Stimulated activated CD8-positive, alpha-beta memory T cell treated with anti-CD3 and anti-CD28 coated beads, Interleukin-4, amount 100 ng/mL, for 1 hour (primary cell): Measurements from ENCODE around the gene MTMR4.
A peak's percentile ranks its signal among the peaks of the same experiment; 100 is the strongest.
"Not testable (repeated sequence)": the region's sequence is repeated elsewhere in the genome, so short reads cannot be mapped to it uniquely, and the experiment has no call there.

Experiments used
- DNase-seq, 2 donors: peaks; one replicate each; pipeline ENCODE4 v3.0.0-alpha.2; 2020; ENCODE audit warnings: low read depth in 2 of 2, low spot score in 1 of 2

Gene MTMR4

DNA sequence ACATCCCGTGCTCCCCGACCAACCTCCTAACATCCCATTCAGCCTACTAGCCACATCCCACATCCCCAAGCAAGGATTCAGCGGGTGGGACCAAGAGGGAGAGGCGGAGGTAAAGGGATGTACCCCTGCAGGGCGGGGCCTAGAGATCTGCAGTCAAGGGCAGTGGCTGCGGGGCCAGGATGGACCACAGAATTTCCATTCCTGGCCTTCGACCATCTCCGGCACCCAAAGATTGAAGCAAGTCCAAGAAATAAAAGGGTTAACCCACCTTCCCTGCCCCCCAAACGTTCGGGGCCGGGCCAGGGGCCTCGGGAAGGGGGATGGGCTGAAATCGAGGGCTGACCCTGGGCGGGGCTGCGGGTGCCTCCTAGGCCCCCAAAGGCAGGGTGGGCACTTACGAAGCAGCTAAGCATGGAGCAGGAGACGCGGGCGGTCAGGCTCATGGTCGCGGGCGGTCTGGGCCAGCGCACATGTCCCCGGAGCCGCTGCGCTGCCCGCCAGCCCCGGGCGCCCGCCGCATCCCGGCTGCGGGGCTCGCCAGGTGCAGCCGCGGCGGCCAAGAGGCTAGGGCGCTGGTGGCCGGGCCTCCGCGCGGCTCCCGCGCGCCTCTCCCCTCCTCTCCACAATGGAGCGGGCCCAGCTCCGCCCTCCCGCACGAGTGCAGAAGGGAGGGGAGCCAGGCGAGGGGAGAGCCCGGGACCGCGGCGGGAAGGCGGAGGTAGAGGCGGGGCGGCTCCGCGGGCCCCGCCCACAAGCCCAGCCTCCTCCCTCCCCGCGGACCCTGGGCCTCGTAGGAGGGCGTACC lies at the start of gene MTMR4:
TSS of gene MTMR4 (minus strand) at position 674 of the 805 bp plus-strand sequence. CDS start at position 443, 231 bp downstream.
- DNase-seq: peak; percentile 38 to 54

GRCh38 chr17:58560511-58560910 lies 46.1 kb upstream of the MTMR4 start:
- DNase-seq: no peak

- no peak for DNase-seq
Measured at GRCh38 chr17:58557981-58558380, 43.5 kb upstream of the MTMR4 start.

DNA sequence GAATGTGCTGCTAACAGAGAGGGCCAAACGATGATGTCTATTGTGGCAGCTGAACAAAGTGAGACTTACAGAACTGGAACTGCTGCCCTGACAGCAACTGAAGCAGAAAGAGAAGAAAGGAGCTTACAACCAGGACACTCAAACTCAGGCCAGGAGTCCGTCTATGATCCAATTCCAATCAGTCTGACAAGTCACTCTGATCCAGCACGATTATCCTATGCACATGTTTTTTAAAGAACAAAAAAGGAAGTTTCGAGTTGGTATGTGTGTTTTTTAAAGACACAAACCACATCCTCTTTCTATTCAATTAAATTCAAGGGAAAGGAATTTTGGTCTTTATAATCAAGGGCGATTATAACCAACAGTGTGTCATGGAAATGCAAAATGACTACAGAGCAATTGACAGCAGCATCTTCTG lies 42.4 kb upstream of the MTMR4 start:
- no peak for DNase-seq

GRCh38 chr17:58555109-58555508 lies 40.7 kb upstream of the MTMR4 start:
- DNase-seq: not testable (repeated sequence)

DNA sequence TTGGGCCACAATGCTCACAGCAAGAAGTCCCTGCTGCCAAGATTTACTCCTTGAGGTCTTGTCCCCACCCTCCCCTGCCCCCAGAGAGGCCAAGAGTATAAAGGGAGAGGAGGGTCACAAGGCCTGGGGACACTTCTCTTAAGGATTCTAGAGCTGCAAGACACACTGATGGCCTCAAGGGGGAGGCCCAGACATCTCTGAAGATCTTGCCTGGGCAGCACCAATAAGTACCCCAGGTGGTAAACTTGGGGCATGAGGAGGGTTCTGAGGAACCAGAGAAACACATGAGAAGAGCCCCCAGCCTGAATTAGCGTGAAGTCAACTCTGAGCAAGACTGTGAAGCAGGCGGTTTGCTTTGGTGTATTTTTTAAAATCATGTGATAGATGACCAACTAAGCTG lies 26.8 kb upstream of the MTMR4 start:
- no peak for DNase-seq

- no peak for DNase-seq
Measured at GRCh38 chr17:58539698-58540097, 25.3 kb upstream of the MTMR4 start.

- DNase-seq: no peak
Measured at GRCh38 chr17:58538811-58539409, 24.5 kb upstream of the MTMR4 start.

DNA sequence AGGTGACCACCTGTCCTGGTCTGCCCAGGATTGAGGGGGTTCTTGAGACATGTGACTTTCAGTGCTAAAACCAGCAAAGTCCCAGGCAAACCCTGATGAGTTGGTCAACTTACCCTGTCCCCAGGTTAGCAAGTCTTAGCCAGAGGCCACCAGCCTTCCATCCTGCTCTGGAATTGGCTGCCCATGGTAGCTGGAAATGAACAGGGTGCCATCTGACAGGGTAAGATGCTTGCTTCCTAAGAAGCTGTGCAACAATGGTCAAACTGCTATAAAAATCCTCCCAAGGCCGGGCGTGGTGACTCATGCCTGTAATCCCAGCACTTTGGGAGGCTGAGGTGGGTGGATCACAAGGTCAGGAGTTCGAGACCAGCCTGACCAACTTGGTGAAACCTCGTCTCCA lies 22.8 kb upstream of the MTMR4 start:
- no peak for DNase-seq

- DNase-seq: no peak
Measured at GRCh38 chr17:58536542-58536941, 22.1 kb upstream of the MTMR4 start.

DNA sequence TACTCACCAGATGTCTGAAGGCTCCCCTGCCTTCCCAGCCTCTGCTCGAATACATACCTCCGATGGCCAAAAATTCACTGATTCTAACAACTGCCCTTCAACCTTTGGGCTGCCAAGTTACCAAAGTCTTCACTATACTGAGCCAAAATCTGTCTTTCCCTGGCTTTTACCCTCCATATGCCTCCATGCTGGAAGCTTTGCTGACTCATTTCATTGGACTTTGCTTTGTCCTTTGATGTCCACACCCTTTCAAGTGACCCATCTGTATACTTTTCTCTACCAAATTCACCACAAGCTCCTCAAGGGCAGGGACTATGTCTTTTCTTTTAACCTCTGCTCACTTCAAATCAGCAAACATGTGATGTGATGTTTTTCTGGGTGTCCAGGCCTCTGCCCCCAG lies 21.0 kb upstream of the MTMR4 start:
- DNase-seq: no peak

DNA sequence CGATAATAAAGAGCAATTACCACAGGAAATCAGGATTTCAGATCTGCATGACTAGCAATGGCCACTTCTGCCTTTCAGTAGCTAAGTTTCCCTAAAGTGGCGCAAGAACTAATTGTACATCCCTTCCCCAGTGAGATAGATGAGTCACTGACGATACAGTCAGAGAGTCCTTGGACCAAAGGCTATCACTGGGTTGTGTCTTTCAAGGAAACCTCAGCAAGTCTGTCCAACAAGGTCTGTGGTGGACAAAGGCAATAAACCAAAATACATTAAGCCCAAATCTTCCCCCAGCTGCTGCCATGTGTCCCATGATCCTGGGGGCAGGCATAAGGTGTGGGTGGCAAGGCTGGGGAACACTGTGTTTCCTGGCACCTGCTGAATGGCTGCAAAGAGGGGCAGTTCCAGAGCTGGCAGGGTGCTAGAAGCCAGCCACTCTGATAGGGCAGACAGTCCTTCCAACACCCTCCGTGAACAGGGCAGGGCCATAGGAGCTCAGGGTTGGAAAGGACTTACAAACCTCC lies 20.5 kb upstream of the MTMR4 start:
- no peak for DNase-seq

- no peak for DNase-seq
Measured at GRCh38 chr17:58534331-58534730, 19.9 kb upstream of the MTMR4 start.

DNA sequence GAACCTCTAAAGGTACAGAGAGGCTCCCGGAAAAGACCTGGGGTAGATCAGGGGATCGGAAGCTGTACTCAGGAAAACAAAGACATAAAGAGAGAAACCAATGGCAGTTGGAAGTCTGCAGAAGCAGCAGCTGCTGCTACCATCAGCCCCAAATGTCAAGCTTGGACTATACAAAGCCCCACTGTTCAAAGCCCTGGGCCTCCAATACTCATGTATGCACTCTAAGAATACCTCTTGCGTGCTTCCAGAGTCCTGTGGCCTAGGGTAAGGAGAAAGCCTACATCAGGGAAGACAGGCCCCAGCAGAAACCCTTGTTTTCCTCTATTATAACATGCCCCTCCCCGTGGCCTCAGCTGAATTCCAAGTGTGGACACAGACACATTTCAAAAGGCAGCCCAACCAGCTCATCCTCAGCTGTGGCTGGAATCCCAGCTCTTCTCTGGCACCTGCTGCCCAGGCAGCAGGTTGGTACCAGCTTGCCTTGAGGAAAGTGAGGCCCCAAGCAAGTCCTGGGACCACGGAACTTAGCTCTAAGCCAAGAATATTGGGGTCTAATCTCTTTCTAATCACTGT lies 19.3 kb upstream of the MTMR4 start:
- no peak for DNase-seq

DNA sequence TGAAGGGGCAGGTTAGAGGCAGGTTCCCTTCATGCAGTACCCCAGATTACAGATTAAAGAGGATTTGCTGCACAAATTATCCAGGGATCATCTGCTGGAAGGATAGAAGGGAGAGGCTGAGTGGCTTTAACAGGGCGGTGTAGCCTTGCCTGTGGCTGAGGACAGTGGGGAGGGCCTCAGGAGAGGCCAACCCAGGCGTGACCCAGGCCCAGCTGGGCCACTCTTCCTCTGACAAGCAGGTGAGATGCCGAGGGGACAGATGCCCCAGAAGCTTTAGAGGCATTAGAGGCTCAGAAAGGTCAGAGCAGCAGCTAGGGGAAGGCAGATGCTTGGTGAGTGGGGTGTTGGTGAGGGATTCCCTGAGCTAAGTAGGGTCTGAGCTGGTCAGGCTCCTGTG lies 18.1 kb upstream of the MTMR4 start:
- DNase-seq: no peak

GRCh38 chr17:58531661-58532554 lies 17.5 kb upstream of the MTMR4 start:
- no peak for DNase-seq

DNA sequence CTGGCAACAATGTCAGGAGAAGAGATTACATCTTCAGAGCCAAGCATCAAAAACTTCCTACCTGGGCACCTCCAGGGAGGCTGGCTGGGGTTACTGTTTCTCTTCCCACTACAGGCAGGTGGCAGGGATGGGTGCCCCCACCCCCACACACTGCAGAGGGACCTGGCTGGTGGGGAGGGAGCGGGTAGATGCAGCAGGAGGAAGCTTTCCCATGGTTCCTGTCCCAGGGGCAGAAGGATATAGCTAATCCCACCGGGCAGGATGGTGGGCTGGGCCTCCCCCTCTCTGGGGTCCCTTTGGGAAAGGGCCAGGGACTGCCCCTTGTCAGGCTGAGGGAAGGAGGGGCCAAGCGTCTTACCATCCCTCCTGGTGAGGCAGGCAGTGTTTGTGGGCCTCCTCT lies 16.7 kb upstream of the MTMR4 start:
- DNase-seq: no peak

DNA sequence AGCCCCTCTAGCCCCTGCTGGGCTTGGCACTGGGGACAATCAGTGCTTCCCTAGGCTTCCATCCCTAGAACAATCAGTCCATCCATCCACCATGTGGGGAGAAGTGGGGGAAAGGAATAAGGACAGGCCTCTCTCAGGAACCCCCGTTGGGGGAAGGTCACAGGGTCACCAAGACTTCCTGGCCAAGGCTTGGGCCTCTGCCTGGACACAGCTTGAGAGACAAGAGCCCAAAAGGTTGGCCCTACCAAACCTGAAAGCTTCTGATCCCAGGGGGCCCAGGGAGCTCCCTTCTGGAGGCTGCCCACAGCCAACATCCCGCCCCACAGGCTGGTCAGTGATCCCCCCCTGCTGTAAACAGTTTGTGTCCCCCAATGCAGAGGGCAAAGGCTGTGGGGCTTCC lies 16.2 kb upstream of the MTMR4 start:
- no peak for DNase-seq

GRCh38 chr17:58529275-58529674 lies 14.8 kb upstream of the MTMR4 start:
- no peak for DNase-seq

DNA sequence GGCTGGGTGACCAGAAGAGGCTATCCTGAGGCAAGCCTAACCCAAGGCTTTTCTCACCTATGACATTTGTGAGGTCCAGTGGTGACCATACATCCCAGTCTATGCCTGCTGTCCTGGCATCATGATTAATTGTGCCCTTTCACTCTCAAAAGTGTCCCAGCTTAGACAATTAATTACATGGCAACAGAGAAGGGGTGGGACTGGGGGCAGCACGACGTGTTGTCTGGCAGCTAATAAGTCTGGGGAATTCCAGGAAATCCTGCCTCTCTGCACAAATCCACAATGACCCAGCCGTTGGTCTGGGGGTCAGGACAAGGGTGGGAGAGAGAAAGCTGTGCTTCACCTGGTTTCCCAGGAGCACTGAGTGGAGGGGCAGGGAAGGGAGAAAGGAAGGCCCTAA lies 14.0 kb upstream of the MTMR4 start:
- DNase-seq: no peak

- DNase-seq: no peak
Measured at GRCh38 chr17:58527949-58528348, 13.5 kb upstream of the MTMR4 start.
